Measurements from ENCODE around the gene FAM111A.
"Not testable (repeated sequence)": the region's sequence is repeated elsewhere in the genome, so short reads cannot be mapped to it uniquely, and the experiment has no call there.

The FAM111A gene

GRCh38 chr11:59142530-59143507 is at the start of gene FAM111A:
FAM111A (plus strand) TSS chr11:59142856; CDS start chr11:59148873, 6,017 bp downstream.
- DNase-seq (ENCODE audit: low read depth): peak; percentile 44

DNA sequence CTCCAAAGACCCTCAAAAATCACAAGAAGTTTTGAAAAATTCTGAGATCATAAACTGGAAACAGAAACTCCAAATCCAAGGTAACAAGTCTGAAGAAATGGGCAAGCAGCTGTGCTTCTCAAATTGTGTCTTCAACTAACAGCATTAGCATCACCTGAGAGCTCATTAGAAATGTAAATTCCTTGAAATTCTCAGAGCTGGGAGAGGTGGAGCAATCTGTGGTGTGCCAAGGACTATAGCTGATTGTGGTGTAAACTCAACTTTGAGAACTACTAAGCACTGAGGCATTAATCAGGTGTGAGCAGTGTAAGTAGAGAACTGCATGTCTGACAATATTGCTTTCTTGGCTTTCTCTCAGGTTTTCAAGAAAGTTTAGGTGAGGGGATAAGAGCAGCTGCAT is 49.1 kb upstream of the FAM111A start:
- not testable (repeated sequence) for DNase-seq (ENCODE audit: low read depth)

- DNase-seq (ENCODE audit: low read depth): not testable (repeated sequence)
These were observed 47.4 kb upstream of the FAM111A start for GRCh38 chr11:59095225-59095624.

GRCh38 chr11:59095972-59096575 is 46.6 kb upstream of the FAM111A start:
- DNase-seq (ENCODE audit: low read depth): not testable (repeated sequence)

GRCh38 chr11:59097113-59097708 is 45.4 kb upstream of the FAM111A start:
- peak; percentile 24 for DNase-seq (ENCODE audit: low read depth)

GRCh38 chr11:59097938-59098337 is 44.7 kb upstream of the FAM111A start:
- not testable (repeated sequence) for DNase-seq (ENCODE audit: low read depth)

GRCh38 chr11:59102259-59102765 is 40.3 kb upstream of the FAM111A start:
- peak; percentile 10 for DNase-seq (ENCODE audit: low read depth)

GRCh38 chr11:59106363-59107336 is 36.0 kb upstream of the FAM111A start, which contains the start of gene FAM111B:
FAM111B (plus strand) TSS chr11:59107237; CDS start chr11:59109626, 2,389 bp downstream.
- DNase-seq (ENCODE audit: low read depth): peak; percentile 15

- not testable (repeated sequence) for DNase-seq (ENCODE audit: low read depth)
These were observed 34.9 kb upstream of the FAM111A start for GRCh38 chr11:59107721-59108120.

DNA sequence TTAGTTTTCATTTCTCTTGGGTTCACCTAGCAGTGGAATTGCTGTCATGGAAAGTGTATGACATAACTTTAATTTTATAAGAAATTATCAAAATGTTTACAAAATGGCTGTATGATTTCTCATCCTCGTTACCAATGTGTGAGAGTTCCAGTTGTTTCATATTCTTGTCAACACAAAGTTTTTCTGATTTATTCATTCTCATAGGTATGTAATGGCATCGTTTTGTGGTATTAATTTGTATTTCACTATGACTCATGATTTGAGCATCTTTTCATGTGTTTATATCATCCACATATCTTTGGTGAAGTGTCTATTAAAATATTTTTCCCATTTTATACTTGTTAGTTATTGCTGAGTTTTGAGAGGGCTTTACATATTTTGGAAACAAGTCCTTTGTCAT is 30.2 kb upstream of the FAM111A start:
- no peak for DNase-seq (ENCODE audit: low read depth)

DNA sequence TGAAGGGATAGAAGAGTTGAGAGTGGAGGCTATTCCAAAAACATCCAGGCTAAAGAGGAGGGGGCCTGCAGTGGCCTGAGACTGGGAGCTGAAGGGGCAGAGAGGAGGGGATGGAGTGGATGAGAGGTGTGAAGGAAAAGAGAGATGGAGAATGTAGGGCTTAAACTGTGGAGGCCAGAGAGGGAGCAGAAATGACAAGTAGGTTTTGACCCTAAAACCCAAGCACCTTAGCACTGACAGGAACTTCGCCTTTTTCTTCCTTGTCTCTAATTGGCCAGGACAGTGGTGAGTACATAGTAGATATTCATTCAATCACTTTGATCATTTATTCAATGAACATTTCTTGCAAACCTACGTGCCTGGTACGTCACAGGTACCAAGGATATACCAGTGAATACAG is 28.3 kb upstream of the FAM111A start:
- no peak for DNase-seq (ENCODE audit: low read depth)

DNA sequence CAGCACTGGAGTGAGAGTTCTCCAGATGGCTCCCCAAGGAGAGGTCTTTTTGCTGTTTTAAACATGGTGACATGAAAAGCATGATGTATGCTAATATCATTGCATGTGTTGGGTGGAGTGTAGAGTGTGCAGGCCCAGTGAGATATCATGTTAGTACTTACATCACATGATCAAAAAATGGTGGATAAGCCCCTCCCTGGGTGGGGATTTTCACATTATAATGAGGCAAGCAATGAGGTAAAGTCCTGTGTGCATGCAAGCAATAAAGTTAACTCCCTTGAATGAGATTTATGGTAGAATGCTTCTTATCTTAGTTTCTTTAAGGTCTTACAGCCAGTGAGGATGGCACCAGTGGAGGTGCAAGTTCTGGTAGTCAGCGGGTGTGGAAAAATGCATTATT is 27.1 kb upstream of the FAM111A start:
- no peak for DNase-seq (ENCODE audit: low read depth)

- DNase-seq (ENCODE audit: low read depth): no peak
These were observed 24.9 kb upstream of the FAM111A start for GRCh38 chr11:59117774-59118173.

- DNase-seq (ENCODE audit: low read depth): no peak
These were observed 22.8 kb upstream of the FAM111A start for GRCh38 chr11:59119826-59120225.

GRCh38 chr11:59135648-59136461 is 6.8 kb upstream of the FAM111A start:
- peak; percentile 84 for DNase-seq (ENCODE audit: low read depth)

DNA sequence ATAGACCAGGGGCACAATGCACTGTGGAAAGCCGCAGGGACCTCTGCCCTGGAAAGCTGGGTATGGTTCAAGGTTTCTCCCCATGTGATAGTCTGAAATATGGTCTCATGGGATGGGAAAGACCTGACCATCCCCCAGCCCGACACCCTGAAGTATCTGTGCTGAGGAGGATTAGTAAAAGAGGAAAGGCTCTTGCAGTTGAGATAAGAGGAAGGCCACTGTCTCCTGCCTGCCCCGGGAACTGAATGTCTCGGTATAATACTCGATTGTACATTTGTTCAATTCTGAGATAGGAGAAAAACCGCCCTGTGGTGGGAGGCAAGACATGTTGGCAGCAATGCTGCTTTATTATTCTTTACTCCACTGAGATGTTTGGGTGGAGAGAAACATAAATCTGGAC is 6.1 kb upstream of the FAM111A start:
- DNase-seq (ENCODE audit: low read depth): not testable (repeated sequence)

GRCh38 chr11:59137190-59137589 is 5.5 kb upstream of the FAM111A start:
- DNase-seq (ENCODE audit: low read depth): no peak

DNA sequence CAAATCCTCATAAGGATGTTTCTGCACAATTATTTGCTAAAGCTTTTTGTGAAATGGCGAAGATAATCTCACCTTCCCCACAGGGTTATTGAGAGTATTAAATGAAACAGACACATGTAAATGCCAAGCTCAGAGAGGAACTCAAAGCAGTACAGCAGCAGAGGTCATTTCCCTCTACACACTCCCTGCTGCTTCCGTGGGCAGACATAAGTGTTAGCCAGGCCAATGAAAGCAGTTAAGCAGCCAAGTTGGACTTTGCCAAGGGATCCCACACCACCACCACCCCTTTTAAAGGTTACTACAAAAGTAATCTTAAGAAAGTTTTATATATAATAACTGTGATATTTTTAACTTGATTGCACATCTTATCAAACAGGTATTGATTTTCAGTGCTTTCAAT is 4.0 kb upstream of the FAM111A start:
- DNase-seq (ENCODE audit: low read depth): no peak

DNA sequence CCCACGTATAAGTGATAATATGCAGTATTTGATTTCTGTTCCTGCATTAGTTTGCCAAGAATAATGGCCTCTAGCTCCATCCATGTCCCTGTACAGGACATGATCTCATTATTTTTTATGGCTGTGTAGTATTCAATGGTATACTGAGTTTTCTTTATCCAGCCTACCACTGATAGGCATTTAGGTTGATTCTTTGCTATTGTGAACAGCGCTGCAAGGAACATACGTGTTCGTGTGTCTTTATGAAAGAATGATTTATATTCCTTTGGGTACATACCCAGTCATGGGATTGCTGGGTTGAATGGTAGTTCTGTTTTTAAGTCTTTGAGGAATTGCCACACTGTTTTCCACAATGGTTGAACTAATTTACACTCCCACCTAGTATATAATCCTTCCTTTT is 1.5 kb upstream of the FAM111A start:
- DNase-seq (ENCODE audit: low read depth): no peak

Measured in stimulated activated CD8-positive, alpha-beta memory T cell treated with anti-CD3 and anti-CD28 coated beads, Interleukin-15, amount 100 ng/mL, for 24 hours (primary cell).